Memory B cell (primary cell): ENCODE measurements around the gene MAPKAP1.

ENCODE experiments used
- ATAC-seq: fragments of 150-1000 bp; cut with Tn5 transposase; 2 replicates; pipeline ENCODE4 v1.10.0; 2021; ENCODE audit warnings: low read depth, mild to moderate bottlenecking, moderate library complexity
- DNase-seq, 2 donors: peaks; one replicate each; pipeline ENCODE4 v3.0.0; 2022; ENCODE audit warnings: low spot score in 2 of 2
- H3K27ac Mint-ChIP-seq: one replicate; pipeline ENCODE4 v1.8.0; 2022; ENCODE audit warnings: mild to moderate bottlenecking, moderate library complexity, mixed read lengths
- H3K27me3 Mint-ChIP-seq: one replicate; pipeline ENCODE4 v1.8.0; 2022; ENCODE audit warnings: mixed read lengths
- H3K36me3 Mint-ChIP-seq: one replicate; pipeline ENCODE4 v1.8.0; 2022; ENCODE audit warnings: mild to moderate bottlenecking, mixed read lengths
- H3K4me1 Mint-ChIP-seq: one replicate; pipeline ENCODE4 v1.8.0; 2022; ENCODE audit warnings: mixed read lengths
- H3K4me3 Mint-ChIP-seq: one replicate; pipeline ENCODE4 v1.8.0; 2022; ENCODE audit warnings: mild to moderate bottlenecking, moderate library complexity, mixed read lengths
- H3K9me3 Mint-ChIP-seq: one replicate; pipeline ENCODE4 v1.8.0; 2022; ENCODE audit warnings: mixed read lengths

The MAPKAP1 gene

GRCh38 chr9:125538092-125538473 is 168.9 kb downstream of the MAPKAP1 start:
- peaks cover 22% of the 10 kb centered on the region for H3K36me3 Mint-ChIP-seq
- no peak overlapping the region for H3K27ac Mint-ChIP-seq
- H3K4me3 Mint-ChIP-seq: no peak overlapping the region
- ATAC-seq (no peak), DNase-seq (no peak)
- no peaks in the 10 kb centered on the region for H3K9me3 Mint-ChIP-seq
- H3K27me3 Mint-ChIP-seq: no peaks in the 10 kb centered on the region
- peaks cover 2% of the 10 kb centered on the region for H3K4me1 Mint-ChIP-seq

- Mint-ChIP-seq H3K4me3 (no peak overlapping the region), H3K36me3 (peaks cover 24% of the 10 kb centered on the region), H3K4me1 (peaks cover 4% of the 10 kb centered on the region), H3K9me3 (no peaks in the 10 kb centered on the region), H3K27me3 (no peaks in the 10 kb centered on the region), H3K27ac (no peak overlapping the region)
- ATAC-seq (no peak), DNase-seq (no peak)
These were observed 169.4 kb downstream of the MAPKAP1 start for GRCh38 chr9:125537442-125538091.

GRCh38 chr9:125536776-125537175 is 170.2 kb downstream of the MAPKAP1 start:
- Mint-ChIP-seq H3K4me1 (peaks cover 8% of the 10 kb centered on the region), H3K9me3 (no peaks in the 10 kb centered on the region), H3K4me3 (no peak overlapping the region), H3K27me3 (no peaks in the 10 kb centered on the region), H3K27ac (no peak overlapping the region), H3K36me3 (peaks cover 21% of the 10 kb centered on the region)
- no peak for DNase-seq
- no peak for ATAC-seq

GRCh38 chr9:125536167-125536772 is 170.7 kb downstream of the MAPKAP1 start:
- Mint-ChIP-seq H3K27ac (no peak overlapping the region), H3K4me1 (peaks cover 9% of the 10 kb centered on the region)
- no peak for ATAC-seq

GRCh38 chr9:125534971-125535701 is 171.9 kb downstream of the MAPKAP1 start:
- no peaks in the 10 kb centered on the region for H3K9me3 Mint-ChIP-seq
- DNase-seq: no peak
- no peak for ATAC-seq
- H3K27ac Mint-ChIP-seq: no peak overlapping the region
- H3K36me3 Mint-ChIP-seq: peaks cover 14% of the 10 kb centered on the region
- no peak overlapping the region for H3K4me3 Mint-ChIP-seq
- H3K27me3 Mint-ChIP-seq: no peaks in the 10 kb centered on the region
- H3K4me1 Mint-ChIP-seq: peaks cover 17% of the 10 kb centered on the region

More at GRCh38 chr9:125536167-125536772, 170.7 kb downstream of the MAPKAP1 start:
- DNase-seq: no peak
- Mint-ChIP-seq H3K36me3 (peaks cover 19% of the 10 kb centered on the region), H3K4me3 (no peak overlapping the region), H3K27me3 (no peaks in the 10 kb centered on the region), H3K9me3 (no peaks in the 10 kb centered on the region)

- H3K4me3 Mint-ChIP-seq: no peak overlapping the region
- H3K27me3 Mint-ChIP-seq: no peaks in the 10 kb centered on the region
- peak overlapping the region; percentile 78 for H3K27ac Mint-ChIP-seq
- peaks cover 7% of the 10 kb centered on the region for H3K36me3 Mint-ChIP-seq
- no peak for DNase-seq
- peaks cover 26% of the 10 kb centered on the region for H3K4me1 Mint-ChIP-seq
- ATAC-seq: no peak
- H3K9me3 Mint-ChIP-seq: no peaks in the 10 kb centered on the region
These were observed 174.0 kb downstream of the MAPKAP1 start for GRCh38 chr9:125532812-125533594.

- Mint-ChIP-seq H3K4me3 (no peak overlapping the region), H3K27ac (peak overlapping the region; percentile 78), H3K36me3 (peaks cover 4% of the 10 kb centered on the region), H3K4me1 (peaks cover 29% of the 10 kb centered on the region), H3K27me3 (no peaks in the 10 kb centered on the region), H3K9me3 (no peaks in the 10 kb centered on the region)
- ATAC-seq: no peak
- DNase-seq: no peak
These were observed 174.6 kb downstream of the MAPKAP1 start for GRCh38 chr9:125532412-125532811.

GRCh38 chr9:125529589-125530515 is 177.2 kb downstream of the MAPKAP1 start:
- Mint-ChIP-seq H3K27me3 (no peaks in the 10 kb centered on the region), H3K27ac (peak overlapping the region; percentile 90), H3K4me3 (peak overlapping the region; percentile 52), H3K9me3 (no peaks in the 10 kb centered on the region), H3K4me1 (peaks cover 32% of the 10 kb centered on the region), H3K36me3 (peaks cover 4% of the 10 kb centered on the region)
- peak; percentile 91 for ATAC-seq
- DNase-seq: peak in 1 of 2 donors; percentile 7

GRCh38 chr9:125529107-125529506 is 177.9 kb downstream of the MAPKAP1 start:
- DNase-seq (no peak), ATAC-seq (no peak)
- Mint-ChIP-seq H3K27me3 (no peaks in the 10 kb centered on the region), H3K36me3 (peaks cover 4% of the 10 kb centered on the region), H3K4me1 (peaks cover 33% of the 10 kb centered on the region), H3K27ac (peak overlapping the region; percentile 90), H3K9me3 (no peaks in the 10 kb centered on the region), H3K4me3 (peak overlapping the region; percentile 41)

GRCh38 chr9:125527471-125528002 is 179.5 kb downstream of the MAPKAP1 start:
- H3K4me1 Mint-ChIP-seq: peaks cover 39% of the 10 kb centered on the region
- H3K4me3 Mint-ChIP-seq: peak overlapping the region; percentile 39
- peaks cover 3% of the 10 kb centered on the region for H3K36me3 Mint-ChIP-seq
- H3K9me3 Mint-ChIP-seq: no peaks in the 10 kb centered on the region
- H3K27ac Mint-ChIP-seq: peak overlapping the region; percentile 64
- ATAC-seq (no peak), DNase-seq (no peak)
- no peaks in the 10 kb centered on the region for H3K27me3 Mint-ChIP-seq

GRCh38 chr9:125525921-125526631 is 180.9 kb downstream of the MAPKAP1 start:
- Mint-ChIP-seq H3K9me3 (no peaks in the 10 kb centered on the region), H3K27me3 (no peaks in the 10 kb centered on the region), H3K36me3 (peaks cover 3% of the 10 kb centered on the region), H3K27ac (no peak overlapping the region), H3K4me3 (no peak overlapping the region), H3K4me1 (peaks cover 43% of the 10 kb centered on the region)
- ATAC-seq (no peak), DNase-seq (no peak)

GRCh38 chr9:125524583-125525355 is 182.2 kb downstream of the MAPKAP1 start:
- Mint-ChIP-seq H3K27ac (no peak overlapping the region), H3K4me1 (peaks cover 33% of the 10 kb centered on the region)
- no peak for ATAC-seq

More at GRCh38 chr9:125524583-125525355, 182.2 kb downstream of the MAPKAP1 start:
- Mint-ChIP-seq H3K9me3 (no peaks in the 10 kb centered on the region), H3K27me3 (no peaks in the 10 kb centered on the region), H3K36me3 (peaks cover 6% of the 10 kb centered on the region), H3K4me3 (no peak overlapping the region)
- DNase-seq: no peak
